K562 (cell line): Measurements from ENCODE around the gene MDFIC. TPM values are rescaled to one million over a fixed set of nuclear protein-coding genes. Genes with fewer than 3 reads are reported as not detected.

ENCODE experiments used
- ATAC-seq: fragments of 200-7000 bp; cut with Tn5 transposase; 3 replicates; pipeline ENCODE4 v1.9.1; 2020; ENCODE audit warnings: moderate library complexity
- BruUV-seq: library from RNA; stranded (reverse); fragments of 400-500 nt; replicated peaks from 2 replicates; lab custom pipeline; 2021; lab: Mats Ljungman, UMichigan
- CTCF ChIA-PET: fragments of 300-600 bp; formaldehyde crosslinking; extraction: SDS; loops from one replicate; lab custom pipeline; 2021; ENCODE audit warnings: low intra/inter-chr PET ratio; lab: Yijun Ruan, JAX
- POLR2A ChIA-PET: fragments of 300-600, 350-650 bp; sonication (Branson Sonifier 250); formaldehyde crosslinking; extraction: SDS; loops from one replicate; lab custom pipeline; 2021; ENCODE audit warnings: antibody characterized with exemption, inconsistent platforms; lab: Yijun Ruan, JAX
- DNase-seq, 4 experiments: peaks; one replicate each; pipeline versions ENCODE4 v3.0.0 to v3.0.0-alpha.2; 2011 to 2018; ENCODE audit warnings: low spot score in 3 of 4, mixed read lengths in 3 of 4; ENCODE audit errors: extremely low read depth in 1 of 4
- FAIRE-seq: peaks from 2 replicates; lab custom pipeline; 2011; peaks lifted over from hg19 to GRCh38; lab: Jason Lieb, UNC
- H2AFZ ChIP-seq: 2 replicates; pipeline ENCODE4 v1.6.0; 2011; ENCODE audit warnings: low read depth, low read length, control low read depth, inconsistent platforms
- H3K27ac ChIP-seq: fragments of 200-600 bp; 3 replicates; pipeline ENCODE4 v1.8.0; 2011; ENCODE audit warnings: low read depth, mild to moderate bottlenecking, control low read depth, inconsistent platforms, low read length, moderate library complexity, mixed read lengths; ENCODE audit errors: extremely low read depth
- H3K27me3 ChIP-seq, 2 experiments: fragments of 300-600 bp in 1 of 2; 2 replicates in 1 of 2; 3 replicates in 1 of 2; pipeline versions ENCODE4 v1.6.0 to v1.8.0; 2011; ENCODE audit warnings: inconsistent platforms in 2 of 2, low read length in 2 of 2, mild to moderate bottlenecking in 1 of 2, mixed read lengths in 1 of 2, moderate library complexity in 1 of 2; ENCODE audit not compliant: control insufficient read depth in 2 of 2, insufficient read depth in 2 of 2
- H3K36me3 ChIP-seq: fragments of 300-600 bp; 3 replicates; pipeline ENCODE4 v1.8.0; 2011; ENCODE audit warnings: mild to moderate bottlenecking, low read length, inconsistent platforms; ENCODE audit not compliant: control insufficient read depth, insufficient read depth
- H3K4me1 ChIP-seq, 2 experiments: fragments of 200-600 bp in 1 of 2; replicated peaks in 1 of 2; 2 replicates in 1 of 2; 3 replicates in 1 of 2; pipeline versions ENCODE4 v1.5.1 to v1.8.0; 2011; ENCODE audit warnings: inconsistent platforms in 2 of 2, low read length in 2 of 2, mild to moderate bottlenecking in 1 of 2, mixed read lengths in 1 of 2, moderate library complexity in 1 of 2; ENCODE audit not compliant: control insufficient read depth in 2 of 2, insufficient read depth in 2 of 2
- H3K4me2 ChIP-seq: 2 replicates; pipeline ENCODE4 v1.6.1; 2011; ENCODE audit warnings: low read length, control low read depth, inconsistent platforms, mixed read lengths; ENCODE audit not compliant: insufficient read depth
- H3K4me3 ChIP-seq: fragments of 200-600 bp; sonication (generic), shearing (Covaris generic); 2 replicates; pipeline ENCODE4 v1.5.1; 2016; ENCODE audit warnings: control low read depth, inconsistent platforms
- H3K79me2 ChIP-seq: fragments of 200-600 bp; 3 replicates; pipeline ENCODE4 v1.8.0; 2011; ENCODE audit warnings: low read length, inconsistent platforms; ENCODE audit not compliant: control insufficient read depth, insufficient read depth
- H3K9ac ChIP-seq, 2 experiments: 2 replicates each; pipeline versions ENCODE4 v1.6.0 to v1.6.1; 2011; ENCODE audit warnings: low read depth in 2 of 2, low read length in 2 of 2, control low read depth in 1 of 2, inconsistent platforms in 1 of 2, mild to moderate bottlenecking in 1 of 2, mixed read lengths in 1 of 2; ENCODE audit not compliant: insufficient read depth in 1 of 2
- H3K9me1 ChIP-seq: one replicate; pipeline ENCODE4 v1.6.0; 2011; ENCODE audit warnings: inconsistent platforms, mild to moderate bottlenecking, low read length, moderate library complexity; ENCODE audit not compliant: control insufficient read depth, insufficient read depth
- H3K9me3 ChIP-seq: replicated peaks from 2 replicates; pipeline ENCODE4 v1.5.1; 2011; ENCODE audit warnings: low read depth, low read length, inconsistent platforms; ENCODE audit not compliant: control insufficient read depth, insufficient read depth
- H4K20me1 ChIP-seq: replicated peaks from 2 replicates; pipeline ENCODE4 v1.6.1; 2011; ENCODE audit warnings: low read length, inconsistent platforms, mixed read lengths; ENCODE audit not compliant: control insufficient read depth, insufficient read depth
- WGBS: fragments of 100-300 bp; shearing (Covaris generic); methylation state at CpG from one replicate; pipeline ENCODE4 v1.1.6; 2016; ENCODE audit warnings: low coverage, mixed read lengths; ENCODE audit not compliant: insufficient coverage; ENCODE audit errors: missing lambda C conversion rate; 5-methylcytosine and 5-hydroxymethylcytosine counted together
- in situ Hi-C: fragments of 300-500 bp; cut with MboI; formaldehyde crosslinking; loops from 4 replicates; pipeline ENCODE4 v1.15.0; 2018; ENCODE audit warnings: inconsistent platforms, mixed read lengths
- intact Hi-C: fragments of 100-400 bp; cut with micrococcal nuclease; formaldehyde crosslinking; loops from 2 replicates; pipeline ENCODE4 v1.14.2; 2022
- polyA plus RNA-seq, 8 experiments: library from polyadenylated mRNA; depleted of rRNA in 4 of 8; stranded (reverse) in 5 of 8; unstranded in 3 of 8; fragments of >200 nt; fragmentation: Nextera tagmentation in 2 of 8; fragmentation: Illumina TruSeq in 1 of 8; extraction: Ambion mirVana in 2 of 8; extraction: Trizol in 1 of 8; gene quantifications; 2 replicates each; pipeline versions ENCODE4 v1.2.1 to v1.2.3, GENCODE V29; 2011 to 2014; ENCODE audit warnings: inconsistent platforms in 1 of 8, missing spikeins in 1 of 8
- total RNA-seq, 7 experiments: library from RNA; depleted of rRNA in 6 of 7; stranded (reverse); fragments of >200 nt in 6 of 7; fragmentation: Illumina TruSeq in 2 of 7; extraction: Trizol in 2 of 7; gene quantifications; 2 replicates each; pipeline versions ENCODE4 v1.2.1 to v1.2.3, GENCODE V29; 2011 to 2021; ENCODE audit warnings: low replicate concordance in 1 of 7
- TF ChIP-seq, protein P1 (sequence below): fragments of 450-650 bp; conservative IDR thresholded peaks from 2 replicates; pipeline ENCODE4 v1.6.1; 2016; ENCODE audit warnings: missing genetic modification characterization, low read depth, mild to moderate bottlenecking, control low read depth, missing compliant biosample characterization
- TF ChIP-seq, protein P2 (sequence below): fragments of 450-650 bp; formaldehyde crosslinking; IDR thresholded peaks from 2 replicates; pipeline ENCODE4 v1.4.0; 2020; ENCODE audit warnings: mild to moderate bottlenecking, mixed read lengths

Gene MDFIC
- total and polyA plus RNA-seq, 9 of the 15 experiments (the other 6 are each of a cell fraction or from before 2014, with no cell fraction given), result 0.13 to 0.24 TPM; not detected in 7

GRCh38 chr7:114924038-114924712 is 2.3 kb downstream of the MDFIC start:
- no peaks in the 10 kb centered on the region for H3K79me2 ChIP-seq
- no peak overlapping the region for H3K9ac ChIP-seq
- intact Hi-C loops, result no loop called here
- H3K4me1 ChIP-seq, result peaks cover 0 to 6% of the 10 kb centered on the region in 2 experiments; a peak in 1 of 5 replicates
- ATAC-seq, result no peak
- in situ Hi-C loops, result no loop called here
- H3K4me2 ChIP-seq, result no peak overlapping the region
- TF ChIP-seq, protein P1, sequence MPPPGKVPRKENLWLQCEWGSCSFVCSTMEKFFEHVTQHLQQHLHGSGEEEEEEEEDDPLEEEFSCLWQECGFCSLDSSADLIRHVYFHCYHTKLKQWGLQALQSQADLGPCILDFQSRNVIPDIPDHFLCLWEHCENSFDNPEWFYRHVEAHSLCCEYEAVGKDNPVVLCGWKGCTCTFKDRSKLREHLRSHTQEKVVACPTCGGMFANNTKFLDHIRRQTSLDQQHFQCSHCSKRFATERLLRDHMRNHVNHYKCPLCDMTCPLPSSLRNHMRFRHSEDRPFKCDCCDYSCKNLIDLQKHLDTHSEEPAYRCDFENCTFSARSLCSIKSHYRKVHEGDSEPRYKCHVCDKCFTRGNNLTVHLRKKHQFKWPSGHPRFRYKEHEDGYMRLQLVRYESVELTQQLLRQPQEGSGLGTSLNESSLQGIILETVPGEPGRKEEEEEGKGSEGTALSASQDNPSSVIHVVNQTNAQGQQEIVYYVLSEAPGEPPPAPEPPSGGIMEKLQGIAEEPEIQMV (tag), result no peak
- TF ChIP-seq, protein P2, sequence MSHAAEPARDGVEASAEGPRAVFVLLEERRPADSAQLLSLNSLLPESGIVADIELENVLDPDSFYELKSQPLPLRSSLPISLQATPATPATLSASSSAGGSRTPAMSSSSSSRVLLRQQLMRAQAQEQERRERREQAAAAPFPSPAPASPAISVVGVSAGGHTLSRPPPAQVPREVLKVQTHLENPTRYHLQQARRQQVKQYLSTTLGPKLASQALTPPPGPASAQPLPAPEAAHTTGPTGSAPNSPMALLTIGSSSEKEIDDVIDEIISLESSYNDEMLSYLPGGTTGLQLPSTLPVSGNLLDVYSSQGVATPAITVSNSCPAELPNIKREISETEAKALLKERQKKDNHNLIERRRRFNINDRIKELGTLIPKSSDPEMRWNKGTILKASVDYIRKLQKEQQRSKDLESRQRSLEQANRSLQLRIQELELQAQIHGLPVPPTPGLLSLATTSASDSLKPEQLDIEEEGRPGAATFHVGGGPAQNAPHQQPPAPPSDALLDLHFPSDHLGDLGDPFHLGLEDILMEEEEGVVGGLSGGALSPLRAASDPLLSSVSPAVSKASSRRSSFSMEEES (CRISPR knock-in tag), result peak; percentile 59
- no peak overlapping the region for H3K27ac ChIP-seq
- no peaks in the 10 kb centered on the region for H3K9me3 ChIP-seq
- BruUV-seq, result no TSS peak
- H3K27me3 ChIP-seq, result no peaks in the 10 kb centered on the region; a peak in 1 of 5 replicates
- no peak for FAIRE-seq
- H2AFZ ChIP-seq, result no peak overlapping the region
- DNase-seq, result no peak
- no peak overlapping the region for H3K4me3 ChIP-seq
- ChIA-PET CTCF (no interaction called here), POLR2A (no interaction called here)
- H3K9me1 ChIP-seq, result no peaks in the 10 kb centered on the region
- 1% methylated on average over 4 of the region's 4 CpGs for WGBS
- no peaks in the 10 kb centered on the region for H4K20me1 ChIP-seq
- H3K36me3 ChIP-seq, result no peaks in the 10 kb centered on the region
